ENCODE results near the gene DNAAF1. TPM values are rescaled to one million over a fixed set of nuclear protein-coding genes. Genes with fewer than 3 reads are reported as not detected.
"Not testable (repeated sequence)": the region's sequence is repeated elsewhere in the genome, so short reads cannot be mapped to it uniquely, and the experiment has no call there.

The DNAAF1 gene
- total RNA-seq, 2 donors from 2014 or later = not detected

GRCh38 chr16:84115919-84116719 lies 29.0 kb upstream of the DNAAF1 start:
- no peaks in the 10 kb centered on the region for H3K27me3 Mint-ChIP-seq
- H3K4me3 Mint-ChIP-seq = peak overlapping the region; percentile 95
- DNase-seq (ENCODE audit: low spot score) = no peak
- peak overlapping the region; percentile 89 to 93 for H3K27ac Mint-ChIP-seq
- no peaks in the 10 kb centered on the region for H3K36me3 Mint-ChIP-seq
- H3K9me3 Mint-ChIP-seq = no peaks in the 10 kb centered on the region
- peak; percentile 43 to 60 for ATAC-seq
- peaks cover 13 to 20% of the 10 kb centered on the region in 2 donors for H3K4me1 Mint-ChIP-seq (ENCODE audit: low read depth in 2 of 2)

GRCh38 chr16:84116720-84117493 lies 28.2 kb upstream of the DNAAF1 start, which contains the start of gene MBTPS1:
Gene MBTPS1, minus strand, starts transcription at chr16:84116942. Its CDS starts 15,159 bp downstream, at chr16:84101783.
- H3K4me3 Mint-ChIP-seq = peak within 1 kb of the TSS; percentile 95
- H3K9me3 Mint-ChIP-seq = no peaks in the 10 kb centered on the region
- peaks cover 11 to 17% of the 10 kb centered on the region in 2 donors for H3K4me1 Mint-ChIP-seq (ENCODE audit: low read depth in 2 of 2)
- no peaks in the 10 kb centered on the region for H3K36me3 Mint-ChIP-seq
- ATAC-seq = peak; percentile 98 to 99
- H3K27ac Mint-ChIP-seq = peak within 1 kb of the TSS; percentile 89 to 93
- no peaks in the 10 kb centered on the region for H3K27me3 Mint-ChIP-seq
- peak; percentile 99 for DNase-seq (ENCODE audit: low spot score)

- H3K4me1 Mint-ChIP-seq (ENCODE audit: low read depth in 2 of 2) = peaks cover 11 to 17% of the 10 kb centered on the region in 2 donors
- no peak for ATAC-seq
- DNase-seq (ENCODE audit: low spot score) = no peak
- H3K27me3 Mint-ChIP-seq = no peaks in the 10 kb centered on the region
- H3K36me3 Mint-ChIP-seq = no peaks in the 10 kb centered on the region
- H3K27ac Mint-ChIP-seq = peak overlapping the region; percentile 68 to 89
- H3K9me3 Mint-ChIP-seq = no peaks in the 10 kb centered on the region
- peak overlapping the region; percentile 95 for H3K4me3 Mint-ChIP-seq
Measured at GRCh38 chr16:84117494-84117843, 27.6 kb upstream of the DNAAF1 start.

GRCh38 chr16:84118315-84118714 lies 26.8 kb upstream of the DNAAF1 start:
- H3K27ac Mint-ChIP-seq; DNase-seq (ENCODE audit: low spot score); ATAC-seq; H3K9me3 Mint-ChIP-seq; H3K27me3 Mint-ChIP-seq; H3K36me3 Mint-ChIP-seq: not testable (repeated sequence)
- Mint-ChIP-seq H3K4me1 (ENCODE audit: low read depth in 2 of 2) (peaks cover 11 to 17% of the 10 kb centered on the region in 2 donors), H3K4me3 (peak overlapping the region; percentile 20)

GRCh38 chr16:84119368-84119767 lies 25.7 kb upstream of the DNAAF1 start:
- H3K27me3 Mint-ChIP-seq = no peaks in the 10 kb centered on the region
- no peaks in the 10 kb centered on the region for H3K36me3 Mint-ChIP-seq
- no peak for DNase-seq (ENCODE audit: low spot score)
- H3K4me1 Mint-ChIP-seq (ENCODE audit: low read depth in 2 of 2) = peaks cover 11 to 15% of the 10 kb centered on the region in 2 donors
- no peaks in the 10 kb centered on the region for H3K9me3 Mint-ChIP-seq
- no peak for ATAC-seq
- no peak overlapping the region for H3K4me3 Mint-ChIP-seq
- H3K27ac Mint-ChIP-seq = no peak overlapping the region

- Mint-ChIP-seq H3K36me3 (no peaks in the 10 kb centered on the region), H3K4me3 (no peak overlapping the region), H3K27ac (no peak overlapping the region), H3K9me3 (no peaks in the 10 kb centered on the region), H3K27me3 (no peaks in the 10 kb centered on the region), H3K4me1 (ENCODE audit: low read depth in 2 of 2) (peaks cover 11 to 14% of the 10 kb centered on the region in 2 donors)
- ATAC-seq (no peak), DNase-seq (ENCODE audit: low spot score) (no peak)
Measured at GRCh38 chr16:84120023-84120422, 25.1 kb upstream of the DNAAF1 start.

- Mint-ChIP-seq H3K4me1 (ENCODE audit: low read depth in 2 of 2) (peaks cover 2 to 9% of the 10 kb centered on the region in 2 donors), H3K27ac (no peak overlapping the region), H3K9me3 (no peaks in the 10 kb centered on the region), H3K4me3 (no peak overlapping the region), H3K36me3 (no peaks in the 10 kb centered on the region), H3K27me3 (no peaks in the 10 kb centered on the region)
- no peak for ATAC-seq
- no peak for DNase-seq (ENCODE audit: low spot score)
Measured at GRCh38 chr16:84121007-84121406, 24.1 kb upstream of the DNAAF1 start.

- H3K27ac Mint-ChIP-seq = no peak overlapping the region
- no peaks in the 10 kb centered on the region for H3K27me3 Mint-ChIP-seq
- peaks cover 0 to 4% of the 10 kb centered on the region in 2 donors for H3K4me1 Mint-ChIP-seq (ENCODE audit: low read depth in 2 of 2)
- ATAC-seq (no peak), DNase-seq (ENCODE audit: low spot score) (no peak)
- H3K9me3 Mint-ChIP-seq = no peaks in the 10 kb centered on the region
- no peak overlapping the region for H3K4me3 Mint-ChIP-seq
- no peaks in the 10 kb centered on the region for H3K36me3 Mint-ChIP-seq
Measured at GRCh38 chr16:84124257-84125073, 20.6 kb upstream of the DNAAF1 start.

- no peaks in the 10 kb centered on the region for H3K4me1 Mint-ChIP-seq (ENCODE audit: low read depth in 2 of 2)
- DNase-seq (ENCODE audit: low spot score) = no peak
- H3K27me3 Mint-ChIP-seq = no peaks in the 10 kb centered on the region
- H3K36me3 Mint-ChIP-seq = no peaks in the 10 kb centered on the region
- H3K9me3 Mint-ChIP-seq = no peaks in the 10 kb centered on the region
- no peak overlapping the region for H3K4me3 Mint-ChIP-seq
- no peak overlapping the region for H3K27ac Mint-ChIP-seq
- ATAC-seq = no peak
Measured at GRCh38 chr16:84131117-84131516, 14.0 kb upstream of the DNAAF1 start.

- ATAC-seq = no peak
Measured at GRCh38 chr16:84132527-84133285, 12.4 kb upstream of the DNAAF1 start.

GRCh38 chr16:84136331-84137125 lies 8.6 kb upstream of the DNAAF1 start:
- H3K4me3 Mint-ChIP-seq = no peak overlapping the region
- no peaks in the 10 kb centered on the region for H3K36me3 Mint-ChIP-seq
- no peaks in the 10 kb centered on the region for H3K9me3 Mint-ChIP-seq
- peaks cover 9 to 11% of the 10 kb centered on the region in 2 donors for H3K4me1 Mint-ChIP-seq (ENCODE audit: low read depth in 2 of 2)
- no peaks in the 10 kb centered on the region for H3K27me3 Mint-ChIP-seq
- no peak for DNase-seq (ENCODE audit: low spot score)
- ATAC-seq = no peak
- no peak overlapping the region for H3K27ac Mint-ChIP-seq

More at GRCh38 chr16:84132527-84133285, 12.4 kb upstream of the DNAAF1 start:
- Mint-ChIP-seq H3K4me1 (ENCODE audit: low read depth in 2 of 2) (peaks cover 0 to 2% of the 10 kb centered on the region in 2 donors), H3K4me3 (no peak overlapping the region), H3K27ac (no peak overlapping the region), H3K9me3 (no peaks in the 10 kb centered on the region), H3K27me3 (no peaks in the 10 kb centered on the region), H3K36me3 (no peaks in the 10 kb centered on the region)
- no peak for DNase-seq (ENCODE audit: low spot score)

- DNase-seq (ENCODE audit: low spot score) = no peak
- H3K27ac Mint-ChIP-seq = no peak overlapping the region
- H3K36me3 Mint-ChIP-seq = no peaks in the 10 kb centered on the region
- peaks cover 9 to 11% of the 10 kb centered on the region in 2 donors for H3K4me1 Mint-ChIP-seq (ENCODE audit: low read depth in 2 of 2)
- H3K4me3 Mint-ChIP-seq = no peak overlapping the region
- no peak for ATAC-seq
- H3K27me3 Mint-ChIP-seq = no peaks in the 10 kb centered on the region
- no peaks in the 10 kb centered on the region for H3K9me3 Mint-ChIP-seq
Measured at GRCh38 chr16:84137287-84137686, 7.8 kb upstream of the DNAAF1 start.
